OCI-LY1 (cell line): ENCODE measurements around the gene ITGB8.

ENCODE experiments used
- H2AFZ ChIP-seq: fragments of 200-600 bp; sonication (generic), shearing (Covaris generic); 2 replicates; pipeline ENCODE4 v1.6.0; 2014; ENCODE audit warnings: antibody characterized with exemption, mild to moderate bottlenecking, low read length
- H3F3A ChIP-seq: fragments of 200-600 bp; sonication (generic), shearing (Covaris generic); 2 replicates; pipeline ENCODE4 v1.6.0; 2014; ENCODE audit warnings: mild to moderate bottlenecking, antibody characterized with exemption, low read length, moderate library complexity; ENCODE audit not compliant: insufficient read depth
- H3K27ac ChIP-seq: fragments of 200-600 bp; sonication (generic); 2 replicates; pipeline ENCODE4 v1.5.1; 2014; ENCODE audit warnings: low read length, mixed run types, mild to moderate bottlenecking, low read depth; ENCODE audit not compliant: poor library complexity, severe bottlenecking
- H3K27me3 ChIP-seq: fragments of 200-600 bp; sonication (generic); 2 replicates; pipeline ENCODE4 v1.6.0; 2014; ENCODE audit warnings: antibody characterized with exemption, mild to moderate bottlenecking, low read length, moderate library complexity; ENCODE audit not compliant: insufficient read depth
- H3K36me3 ChIP-seq: fragments of 200-600 bp; sonication (generic); 2 replicates; pipeline ENCODE4 v1.6.1; 2014; ENCODE audit warnings: mild to moderate bottlenecking, antibody characterized with exemption, low read length, moderate library complexity, mixed read lengths; ENCODE audit not compliant: insufficient read depth
- H3K4me1 ChIP-seq: fragments of 200-600 bp; sonication (generic); 2 replicates; pipeline ENCODE4 v1.5.1; 2014; ENCODE audit warnings: mild to moderate bottlenecking, low read length, moderate library complexity; ENCODE audit not compliant: insufficient read depth, severe bottlenecking
- H3K4me2 ChIP-seq: fragments of 200-600 bp; sonication (generic), shearing (Covaris generic); 2 replicates; pipeline ENCODE4 v1.6.1; 2014; ENCODE audit warnings: low read length
- H3K4me3 ChIP-seq: fragments of 200-600 bp; sonication (generic); 2 replicates; pipeline ENCODE4 v1.5.1; 2014; ENCODE audit warnings: low read length, low read depth, mild to moderate bottlenecking, mixed read lengths; ENCODE audit not compliant: poor library complexity, severe bottlenecking
- H3K79me2 ChIP-seq: fragments of 200-600 bp; shearing (Covaris generic); 2 replicates; pipeline ENCODE4 v1.6.1; 2016; ENCODE audit warnings: mixed run types, low read length, mixed read lengths; ENCODE audit not compliant: insufficient read depth
- H3K9ac ChIP-seq: fragments of 200-600 bp; sonication (generic), shearing (Covaris generic); 2 replicates; pipeline ENCODE4 v1.6.1; 2014; ENCODE audit warnings: mild to moderate bottlenecking, low read length, mixed read lengths
- H3K9me2 ChIP-seq: fragments of 200-600 bp; sonication (generic), shearing (Covaris generic); 2 replicates; pipeline ENCODE4 v1.6.1; 2014; ENCODE audit warnings: low read depth, mild to moderate bottlenecking, low read length, mixed read lengths
- H3K9me3 ChIP-seq: fragments of 200-600 bp; shearing (Covaris generic); 2 replicates; pipeline ENCODE4 v1.6.1; 2014; ENCODE audit warnings: low read length, mixed read lengths
- H4K20me1 ChIP-seq: fragments of 200-600 bp; sonication (generic), shearing (Covaris generic); 2 replicates; pipeline ENCODE4 v1.6.0; 2016; ENCODE audit warnings: mild to moderate bottlenecking, low read length; ENCODE audit not compliant: insufficient read depth
- EZH2 ChIP-seq: fragments of 200-600 bp; sonication (generic), shearing (Covaris generic); IDR thresholded peaks from 2 replicates; pipeline ENCODE4 v1.8.0; 2017; ENCODE audit warnings: borderline replicate concordance, mixed run types, mild to moderate bottlenecking, antibody characterized with exemption, low read length, moderate library complexity, mixed read lengths
- TF ChIP-seq, protein P1 (sequence below): fragments of 200-600 bp; sonication (generic), shearing (Covaris generic); IDR thresholded peaks from 2 replicates; pipeline ENCODE4 v1.5.1; 2017; ENCODE audit warnings: mild to moderate bottlenecking, antibody characterized with exemption, low read length, moderate library complexity, mixed read lengths

ITGB8 gene

DNA sequence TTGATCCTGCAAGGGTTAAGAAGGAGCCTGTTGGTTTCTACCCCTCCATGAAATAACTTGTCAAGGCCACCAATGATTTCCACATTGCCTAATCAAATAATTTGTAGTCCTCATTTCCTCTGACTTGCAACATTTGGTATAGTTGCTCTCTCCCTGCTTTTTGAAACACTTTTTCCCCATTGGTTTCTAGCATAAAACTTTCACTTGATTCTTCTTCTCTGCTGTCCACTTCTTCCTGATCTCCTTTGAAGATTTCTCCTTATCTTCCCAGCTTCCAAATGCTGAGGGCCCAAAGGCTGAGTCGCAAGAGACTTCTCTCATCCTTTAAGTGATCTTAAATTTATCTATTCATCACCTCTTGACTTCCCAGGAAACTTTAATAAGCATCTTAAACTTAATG is 134.2 kb downstream of the ITGB8 start:
- H3K27ac ChIP-seq: no peak overlapping the region
- H3K9me2 ChIP-seq: no peaks in the 10 kb centered on the region

More for the DNA sequence above, 134.2 kb downstream of the ITGB8 start:
- Histone ChIP-seq H3K4me2 (no peak overlapping the region), H3K36me3 (no peaks in the 10 kb centered on the region), H3K27me3 (no peaks in the 10 kb centered on the region), H3K4me3 (no peak overlapping the region), H2AFZ (no peak overlapping the region), H3K4me1 (no peaks in the 10 kb centered on the region), H3K9ac (no peak overlapping the region), H3K9me3 (no peaks in the 10 kb centered on the region), H3F3A (no peaks in the 10 kb centered on the region), H3K79me2 (no peaks in the 10 kb centered on the region), H4K20me1 (no peaks in the 10 kb centered on the region)
- TF ChIP-seq, protein P1, sequence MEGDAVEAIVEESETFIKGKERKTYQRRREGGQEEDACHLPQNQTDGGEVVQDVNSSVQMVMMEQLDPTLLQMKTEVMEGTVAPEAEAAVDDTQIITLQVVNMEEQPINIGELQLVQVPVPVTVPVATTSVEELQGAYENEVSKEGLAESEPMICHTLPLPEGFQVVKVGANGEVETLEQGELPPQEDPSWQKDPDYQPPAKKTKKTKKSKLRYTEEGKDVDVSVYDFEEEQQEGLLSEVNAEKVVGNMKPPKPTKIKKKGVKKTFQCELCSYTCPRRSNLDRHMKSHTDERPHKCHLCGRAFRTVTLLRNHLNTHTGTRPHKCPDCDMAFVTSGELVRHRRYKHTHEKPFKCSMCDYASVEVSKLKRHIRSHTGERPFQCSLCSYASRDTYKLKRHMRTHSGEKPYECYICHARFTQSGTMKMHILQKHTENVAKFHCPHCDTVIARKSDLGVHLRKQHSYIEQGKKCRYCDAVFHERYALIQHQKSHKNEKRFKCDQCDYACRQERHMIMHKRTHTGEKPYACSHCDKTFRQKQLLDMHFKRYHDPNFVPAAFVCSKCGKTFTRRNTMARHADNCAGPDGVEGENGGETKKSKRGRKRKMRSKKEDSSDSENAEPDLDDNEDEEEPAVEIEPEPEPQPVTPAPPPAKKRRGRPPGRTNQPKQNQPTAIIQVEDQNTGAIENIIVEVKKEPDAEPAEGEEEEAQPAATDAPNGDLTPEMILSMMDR: no peak
- TF ChIP-seq EZH2: no peak
